Measurements from ENCODE around the gene SF3B1.

The SF3B1 gene

DNA sequence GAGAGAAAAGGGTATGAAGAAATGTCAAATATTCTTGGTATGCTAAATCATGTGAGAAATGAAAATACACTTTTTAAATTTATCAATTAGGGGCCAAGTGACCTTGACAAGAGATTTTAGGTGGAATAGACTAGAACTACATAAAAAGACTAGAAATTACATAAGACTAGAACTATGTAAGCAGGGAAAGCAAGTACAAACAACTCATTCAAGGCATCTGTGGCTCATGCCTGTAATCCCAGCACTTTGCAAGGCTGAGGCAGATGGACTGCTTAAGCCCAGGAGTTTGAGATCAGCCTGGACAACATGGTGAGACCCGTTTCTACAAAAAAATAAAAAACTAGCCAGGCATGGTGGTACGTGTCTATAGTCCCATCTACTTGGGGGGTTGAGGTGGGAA lies 20.3 kb downstream of the SF3B1 start:
- FAIRE-seq (no peak), DNase-seq (ENCODE audit: insufficient read length, low spot score) (no peak)
- TF ChIP-seq CTCF (IDR thresholded peaks at IDR 0.05; ENCODE audit: insufficient read depth, missing control alignments), result no peak

DNA sequence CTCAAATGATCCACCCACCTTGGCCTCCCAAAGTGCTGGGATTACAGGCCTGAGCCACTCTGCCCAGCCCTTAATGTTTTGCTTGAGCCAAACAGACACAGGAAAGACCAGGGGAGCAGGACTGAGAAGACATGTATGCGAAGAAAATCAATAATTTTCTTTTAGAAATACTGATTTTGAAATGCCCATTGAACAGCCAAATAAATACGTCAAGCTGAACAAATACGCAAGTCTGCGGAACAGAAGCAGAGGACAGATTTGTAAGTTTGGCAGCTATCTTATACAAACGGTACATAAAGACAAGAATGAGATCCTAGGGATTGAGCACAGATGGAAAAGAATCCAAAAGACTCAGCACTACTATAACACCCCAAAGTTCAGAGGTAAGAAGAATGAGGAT lies 20.8 kb downstream of the SF3B1 start:
- no peak for FAIRE-seq
- no peak for TF ChIP-seq CTCF (IDR thresholded peaks at IDR 0.05; ENCODE audit: insufficient read depth, missing control alignments)

GRCh38 chr2:197405582-197405981 lies 29.2 kb downstream of the SF3B1 start:
- no peak for TF ChIP-seq CTCF (IDR thresholded peaks at IDR 0.05; ENCODE audit: insufficient read depth, missing control alignments)
- no peak for FAIRE-seq
- DNase-seq (ENCODE audit: insufficient read length, low spot score), result no peak

More for the DNA sequence above, 20.8 kb downstream of the SF3B1 start:
- no peak for DNase-seq (ENCODE audit: insufficient read length, low spot score)

DNA sequence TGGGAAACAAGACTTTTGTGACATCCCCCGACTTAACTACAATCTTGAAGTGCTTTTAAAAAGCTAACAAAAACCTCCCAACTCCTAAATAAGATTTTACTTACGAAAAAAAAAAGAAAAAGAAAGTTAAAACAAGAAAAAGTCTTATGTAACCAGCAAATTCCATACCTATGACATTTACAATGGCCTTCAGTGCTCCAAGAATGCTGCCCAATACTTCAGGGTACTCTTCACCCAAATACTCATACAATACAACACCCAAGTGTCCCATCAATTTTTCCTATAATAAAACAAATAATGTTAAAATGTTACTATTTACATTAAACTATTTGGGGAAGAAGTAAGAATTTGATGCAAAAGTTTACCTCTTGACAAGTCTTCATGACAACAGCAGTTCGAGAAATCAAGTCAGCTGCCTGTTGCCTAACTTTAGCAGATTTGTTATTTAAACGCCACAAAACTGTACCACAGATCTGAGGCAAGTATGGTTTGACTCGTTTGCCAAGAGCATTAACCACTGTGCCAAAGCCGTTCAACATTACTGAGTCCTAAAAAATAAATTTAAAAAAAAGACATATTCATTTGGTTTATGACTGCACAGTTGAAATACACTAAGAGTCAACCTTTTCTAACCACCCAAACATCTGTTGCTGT lies 34.8 kb downstream of the SF3B1 start:
- DNase-seq (ENCODE audit: insufficient read length, low spot score) (no peak), FAIRE-seq (no peak)
- no peak for TF ChIP-seq CTCF (IDR thresholded peaks at IDR 0.05; ENCODE audit: insufficient read depth, missing control alignments)

GRCh38 chr2:197398913-197399312 lies 35.9 kb downstream of the SF3B1 start:
- no peak for FAIRE-seq
- no peak for TF ChIP-seq CTCF (IDR thresholded peaks at IDR 0.05; ENCODE audit: insufficient read depth, missing control alignments)
- DNase-seq (ENCODE audit: insufficient read length, low spot score), result no peak

GRCh38 chr2:197391220-197391717 lies 43.6 kb downstream of the SF3B1 start:
- FAIRE-seq, result no peak
- DNase-seq (ENCODE audit: insufficient read length, low spot score), result no peak
- no peak for TF ChIP-seq CTCF (IDR thresholded peaks at IDR 0.05; ENCODE audit: insufficient read depth, missing control alignments)

DNA sequence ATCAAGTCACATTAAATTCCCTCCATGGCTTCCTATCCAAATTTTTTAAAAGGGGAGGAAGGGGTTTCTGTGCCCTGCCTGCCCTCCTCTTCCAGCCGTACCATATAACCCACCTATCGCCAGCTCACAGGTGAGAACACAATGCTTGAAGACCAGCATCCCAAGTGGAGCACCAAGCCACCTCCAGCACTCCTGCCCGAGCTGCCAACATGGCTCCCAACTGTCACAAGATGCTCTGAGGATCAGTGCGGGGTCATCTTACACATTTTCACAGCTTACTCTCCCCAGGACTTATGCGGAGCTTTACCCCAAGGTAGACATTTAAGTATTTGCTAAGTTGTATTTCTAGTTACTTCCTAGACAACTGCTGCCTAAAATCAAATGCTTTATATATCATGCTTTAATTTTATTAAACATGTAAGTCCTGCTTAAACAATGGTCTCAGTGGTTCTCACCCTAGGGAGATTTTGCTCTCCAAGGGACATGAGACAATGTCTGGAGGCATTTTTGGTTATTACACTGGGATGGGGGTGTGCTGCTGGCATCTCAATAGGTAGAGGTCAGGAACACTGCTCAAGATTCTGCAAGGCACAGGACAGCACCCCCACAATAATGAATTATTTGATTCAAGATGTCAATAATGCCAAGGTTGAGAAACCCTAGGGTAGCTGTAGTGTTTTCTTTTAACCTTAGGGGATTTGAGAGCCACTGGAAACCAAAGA lies 45.8 kb downstream of the SF3B1 start:
- no peak for FAIRE-seq
- no peak for TF ChIP-seq CTCF (IDR thresholded peaks at IDR 0.05; ENCODE audit: insufficient read depth, missing control alignments)
- no peak for DNase-seq (ENCODE audit: insufficient read length, low spot score)

All from D721Med (cell line).